ENCODE data around the gene KRT77.

KRT77 gene

DNA sequence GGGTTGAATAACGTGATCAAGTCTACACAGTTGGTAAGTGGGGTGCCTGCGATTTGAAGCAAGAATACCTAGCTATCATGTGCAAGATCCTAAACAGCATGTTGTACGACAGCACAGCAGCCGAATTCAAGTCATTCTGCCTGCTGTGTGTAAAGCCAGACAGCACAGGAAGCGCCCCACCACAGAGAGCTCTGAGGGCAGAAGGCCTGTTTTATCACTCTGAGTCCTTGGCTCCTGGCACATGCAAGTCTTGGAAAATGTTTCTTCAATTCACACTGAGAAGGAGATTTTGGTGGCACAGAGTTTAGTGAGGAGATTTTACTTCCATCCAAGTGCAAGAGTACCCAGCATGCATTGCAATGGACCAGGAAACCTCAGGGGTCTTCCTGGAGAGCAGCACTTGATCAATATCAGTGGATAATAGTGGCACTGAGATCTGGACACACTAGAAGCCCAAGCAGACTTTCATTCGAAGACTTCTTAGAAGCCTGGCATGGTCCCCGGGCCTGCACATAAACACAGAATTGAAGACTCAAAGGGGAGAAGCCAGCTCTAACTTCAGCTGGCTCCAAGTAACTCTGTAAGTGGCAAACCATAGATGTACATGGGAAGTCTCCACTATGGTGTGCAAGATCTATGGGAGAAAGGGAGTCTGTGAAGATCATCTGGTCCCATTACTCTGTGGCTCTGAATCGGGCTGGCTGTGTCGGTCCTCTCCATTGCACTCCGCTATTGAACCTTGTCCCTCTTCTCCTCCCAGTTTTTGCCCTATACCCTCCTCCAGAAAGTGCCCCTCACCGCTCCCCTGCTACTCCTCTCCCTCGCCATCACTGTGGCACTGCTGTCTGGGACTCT is 21.6 kb downstream of the KRT77 start:
- TF ChIP-seq, protein P1, sequence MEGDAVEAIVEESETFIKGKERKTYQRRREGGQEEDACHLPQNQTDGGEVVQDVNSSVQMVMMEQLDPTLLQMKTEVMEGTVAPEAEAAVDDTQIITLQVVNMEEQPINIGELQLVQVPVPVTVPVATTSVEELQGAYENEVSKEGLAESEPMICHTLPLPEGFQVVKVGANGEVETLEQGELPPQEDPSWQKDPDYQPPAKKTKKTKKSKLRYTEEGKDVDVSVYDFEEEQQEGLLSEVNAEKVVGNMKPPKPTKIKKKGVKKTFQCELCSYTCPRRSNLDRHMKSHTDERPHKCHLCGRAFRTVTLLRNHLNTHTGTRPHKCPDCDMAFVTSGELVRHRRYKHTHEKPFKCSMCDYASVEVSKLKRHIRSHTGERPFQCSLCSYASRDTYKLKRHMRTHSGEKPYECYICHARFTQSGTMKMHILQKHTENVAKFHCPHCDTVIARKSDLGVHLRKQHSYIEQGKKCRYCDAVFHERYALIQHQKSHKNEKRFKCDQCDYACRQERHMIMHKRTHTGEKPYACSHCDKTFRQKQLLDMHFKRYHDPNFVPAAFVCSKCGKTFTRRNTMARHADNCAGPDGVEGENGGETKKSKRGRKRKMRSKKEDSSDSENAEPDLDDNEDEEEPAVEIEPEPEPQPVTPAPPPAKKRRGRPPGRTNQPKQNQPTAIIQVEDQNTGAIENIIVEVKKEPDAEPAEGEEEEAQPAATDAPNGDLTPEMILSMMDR (IDR thresholded peaks at IDR 0.05; ENCODE audit: insufficient read depth, low read depth, low read length, missing control alignments): no peak
- no peak for DNase-seq (ENCODE audit: low read depth)
- no peak overlapping the region for H3K4me3 ChIP-seq (ENCODE audit: low read depth, low read length)

DNA sequence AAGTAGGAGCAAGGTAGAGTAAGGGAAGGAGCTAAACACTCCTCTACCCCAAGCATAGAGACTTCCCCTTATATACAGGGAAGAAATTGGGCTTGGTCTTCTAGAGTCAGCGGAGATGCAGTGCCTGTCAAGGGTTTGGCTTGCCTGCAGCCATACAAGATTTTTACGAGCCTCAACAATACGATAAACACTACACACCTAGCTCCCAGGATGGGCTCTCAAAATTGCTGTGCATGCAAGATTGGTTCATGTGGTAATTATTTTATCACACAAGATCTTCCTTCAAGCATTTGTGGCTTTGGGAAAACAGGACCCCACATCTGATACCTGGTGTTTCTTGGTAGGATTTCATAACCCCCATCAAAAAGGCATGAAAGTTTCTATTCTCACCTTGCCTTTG is 23.0 kb downstream of the KRT77 start, which contains the start of gene KRT1:
TSS of gene KRT1 (minus strand) at position 45 of the 400 bp plus-strand sequence. CDS start 59 bp downstream, outside the sequence.
- H3K4me3 ChIP-seq (ENCODE audit: low read depth, low read length): no peak within 1 kb of the TSS
- TF ChIP-seq, protein P1 (IDR thresholded peaks at IDR 0.05; ENCODE audit: insufficient read depth, low read depth, low read length, missing control alignments): no peak
- no peak for DNase-seq (ENCODE audit: low read depth)

DNA sequence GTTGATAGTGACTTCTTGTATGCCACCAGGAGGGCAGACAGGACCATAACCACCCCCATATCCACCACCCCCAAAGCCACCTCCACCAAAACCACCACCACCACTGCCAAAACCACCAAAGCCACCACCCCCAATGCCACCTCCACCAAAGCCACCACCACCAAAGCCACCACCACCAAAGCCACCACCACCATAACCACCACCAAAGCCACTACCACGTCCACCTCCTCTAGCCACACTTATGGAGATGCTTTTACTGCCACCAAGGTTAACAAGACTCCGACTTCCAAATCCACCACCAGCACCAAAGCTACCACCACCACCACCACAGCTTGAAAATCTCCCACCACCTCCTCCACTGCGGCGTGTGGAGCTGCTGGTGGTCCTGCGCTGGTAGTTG is 23.4 kb downstream of the KRT77 start:
- no peak overlapping the region for H3K4me3 ChIP-seq (ENCODE audit: low read depth, low read length)
- TF ChIP-seq, protein P1 (IDR thresholded peaks at IDR 0.05; ENCODE audit: insufficient read depth, low read depth, low read length, missing control alignments): no peak
- DNase-seq (ENCODE audit: low read depth): no peak

DNA sequence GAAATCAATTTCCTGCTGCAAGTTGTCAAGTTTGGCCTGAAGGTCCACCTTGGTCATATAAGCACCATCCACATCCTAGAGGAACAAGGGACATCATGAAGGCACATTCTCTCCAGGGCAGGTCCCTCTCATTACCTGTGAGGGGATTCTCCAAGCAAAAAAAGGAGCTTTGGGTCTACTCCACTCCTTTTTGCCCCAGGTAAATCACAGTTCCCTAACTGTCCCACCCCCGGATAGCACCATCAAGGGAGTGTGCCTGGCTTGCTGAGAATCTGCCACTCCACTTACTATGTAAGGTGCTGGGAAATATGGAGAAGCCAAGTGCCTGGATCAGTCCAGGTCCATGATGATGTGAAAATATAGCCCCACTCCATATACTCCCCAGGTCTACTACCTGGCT is 25.7 kb downstream of the KRT77 start:
- TF ChIP-seq, protein P1 (IDR thresholded peaks at IDR 0.05; ENCODE audit: insufficient read depth, low read depth, low read length, missing control alignments): no peak
- no peak for DNase-seq (ENCODE audit: low read depth)
- H3K4me3 ChIP-seq (ENCODE audit: low read depth, low read length): no peak overlapping the region

DNA sequence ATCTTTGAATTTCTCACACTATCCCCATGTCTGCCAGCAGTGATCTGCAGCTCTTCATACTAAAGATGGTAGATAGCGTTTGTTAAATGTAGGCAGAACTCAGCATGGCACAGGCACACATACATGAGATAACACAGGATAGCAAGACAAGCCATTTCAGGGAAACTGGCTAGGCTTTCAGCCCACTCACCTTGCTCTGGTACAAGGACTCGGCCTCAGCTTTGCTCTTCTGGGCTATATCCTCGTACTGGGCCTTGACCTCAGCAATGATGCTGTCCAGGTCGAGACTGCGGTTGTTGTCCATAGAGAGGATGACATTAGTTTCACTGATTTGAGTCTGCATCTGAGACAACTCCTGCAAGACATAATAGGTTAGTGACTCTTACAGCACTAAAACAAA is 26.2 kb downstream of the KRT77 start:
- DNase-seq (ENCODE audit: low read depth): no peak
- no peak overlapping the region for H3K4me3 ChIP-seq (ENCODE audit: low read depth, low read length)
- TF ChIP-seq, protein P1 (IDR thresholded peaks at IDR 0.05; ENCODE audit: insufficient read depth, low read depth, low read length, missing control alignments): no peak

DNA sequence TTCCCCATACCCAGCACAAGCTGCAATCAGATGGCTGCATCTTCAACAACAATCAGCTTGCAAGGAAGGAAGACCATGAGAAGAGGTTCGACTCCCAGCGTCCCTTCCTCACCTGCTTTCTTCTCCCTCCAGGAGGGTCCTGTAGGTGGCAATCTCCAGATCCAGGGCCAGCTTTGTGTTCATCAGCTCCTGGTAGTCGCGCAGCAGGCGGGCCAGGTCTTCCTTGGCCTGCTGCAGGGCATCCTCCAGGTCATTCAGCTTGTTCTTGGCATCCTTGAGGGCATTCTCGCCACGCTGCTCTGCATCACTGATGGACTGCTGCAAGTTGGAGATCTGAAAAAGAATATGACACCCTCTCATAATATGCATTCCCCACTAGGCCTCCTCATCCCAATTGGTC is 27.2 kb downstream of the KRT77 start:
- H3K4me3 ChIP-seq (ENCODE audit: low read depth, low read length): no peak overlapping the region
- TF ChIP-seq, protein P1 (IDR thresholded peaks at IDR 0.05; ENCODE audit: insufficient read depth, low read depth, low read length, missing control alignments): no peak
- no peak for DNase-seq (ENCODE audit: low read depth)
